Measurements from ENCODE around the gene LRP5. TPM values are rescaled to one million over a fixed set of nuclear protein-coding genes. Genes with fewer than 3 reads are reported as not detected.
"Not testable (repeated sequence)": the region's sequence is repeated elsewhere in the genome, so short reads cannot be mapped to it uniquely, and the experiment has no call there.

The LRP5 gene
- total RNA-seq, 2 experiments from 2014 or later, result 37.1 to 46.3 TPM

- H3K4me1 Mint-ChIP-seq (ENCODE audit: low read depth), result peaks cover 14% of the 10 kb centered on the region
- no peaks in the 10 kb centered on the region for H3K9me3 Mint-ChIP-seq (ENCODE audit: insufficient read depth)
- H3K27me3 Mint-ChIP-seq (ENCODE audit: low read depth), result no peaks in the 10 kb centered on the region
- no peak overlapping the region for H3K4me3 Mint-ChIP-seq
- no peak overlapping the region for H3K27ac Mint-ChIP-seq
- CTCF ChIA-PET, result no interaction called here
- POLR2A ChIA-PET, result no interaction called here
- ATAC-seq (no peak), DNase-seq (no peak)
- peaks cover 13% of the 10 kb centered on the region for H3K36me3 Mint-ChIP-seq (ENCODE audit: low read depth)
Observed at GRCh38 chr11:68439355-68440065, 127.1 kb downstream of the LRP5 start.

GRCh38 chr11:68440224-68440623 lies 127.8 kb downstream of the LRP5 start:
- Mint-ChIP-seq H3K36me3 (ENCODE audit: low read depth) (peaks cover 13% of the 10 kb centered on the region), H3K27ac (no peak overlapping the region), H3K27me3 (ENCODE audit: low read depth) (no peaks in the 10 kb centered on the region), H3K4me1 (ENCODE audit: low read depth) (peaks cover 14% of the 10 kb centered on the region), H3K9me3 (ENCODE audit: insufficient read depth) (no peaks in the 10 kb centered on the region), H3K4me3 (no peak overlapping the region)
- ATAC-seq, result no peak
- no peak for DNase-seq
- ChIA-PET POLR2A (no interaction called here), CTCF (no interaction called here)

DNA sequence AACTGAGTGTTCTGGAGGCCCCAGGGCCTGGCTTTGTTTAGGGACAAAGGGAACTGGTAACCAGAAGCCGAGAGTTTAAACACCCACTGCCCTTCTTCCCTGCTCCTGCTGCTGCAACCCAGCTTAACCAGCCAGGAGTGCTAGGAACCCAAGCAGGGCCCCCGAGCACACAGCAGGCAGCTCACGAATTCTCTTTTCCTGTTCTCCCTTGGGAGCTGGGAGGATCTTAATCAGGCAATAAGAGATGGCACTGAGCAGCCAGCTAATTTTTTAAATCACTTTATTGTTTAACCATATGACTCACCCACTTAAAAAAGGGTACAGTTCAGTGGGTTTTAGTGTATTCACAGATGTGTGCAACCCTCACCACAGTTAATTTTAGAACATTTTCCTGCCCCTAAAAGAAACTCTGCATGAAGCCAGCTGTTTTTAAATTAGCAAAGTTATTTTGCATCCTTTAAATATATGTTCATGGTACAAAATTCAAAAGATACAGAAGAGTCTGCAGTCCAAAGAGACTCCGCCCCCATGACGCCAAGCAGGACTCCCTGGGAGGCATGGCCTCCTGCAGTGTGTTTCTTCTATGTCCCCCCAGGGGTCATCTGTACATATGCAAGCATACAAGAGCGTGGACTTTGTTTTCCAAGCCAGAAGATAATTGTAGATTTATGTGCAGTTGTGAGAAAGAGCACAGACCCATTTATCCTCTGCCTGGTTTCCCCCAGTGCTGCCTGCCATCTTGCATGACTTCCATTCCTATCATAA lies 129.3 kb downstream of the LRP5 start:
- H3K4me1 Mint-ChIP-seq (ENCODE audit: low read depth), result peaks cover 13% of the 10 kb centered on the region
- DNase-seq, result no peak
- ChIA-PET CTCF (no interaction called here), POLR2A (no interaction called here)
- H3K9me3 Mint-ChIP-seq (ENCODE audit: insufficient read depth), result no peaks in the 10 kb centered on the region
- no peak overlapping the region for H3K4me3 Mint-ChIP-seq
- ATAC-seq, result no peak
- no peaks in the 10 kb centered on the region for H3K27me3 Mint-ChIP-seq (ENCODE audit: low read depth)
- peaks cover 13% of the 10 kb centered on the region for H3K36me3 Mint-ChIP-seq (ENCODE audit: low read depth)
- no peak overlapping the region for H3K27ac Mint-ChIP-seq

DNA sequence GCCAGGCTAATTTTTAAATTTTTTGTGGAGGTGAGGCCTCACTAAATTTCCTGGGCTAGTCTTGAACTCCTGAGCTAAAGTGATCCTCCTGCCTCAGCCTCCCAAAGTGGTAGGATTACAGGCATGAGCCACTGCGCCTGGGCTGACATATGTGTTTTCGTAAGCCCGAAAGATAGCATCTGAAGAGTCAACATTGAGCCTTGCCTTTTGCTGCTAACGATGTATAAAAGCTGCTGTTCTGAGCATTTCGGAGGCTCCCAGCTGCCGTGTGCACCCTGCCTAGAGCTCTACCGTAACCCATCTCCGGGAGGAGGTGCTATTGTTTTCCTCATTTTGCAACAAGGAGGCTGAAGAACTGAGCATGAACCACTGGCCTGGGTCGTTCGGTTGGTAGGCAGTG lies 130.0 kb downstream of the LRP5 start:
- peaks cover 11% of the 10 kb centered on the region for H3K36me3 Mint-ChIP-seq (ENCODE audit: low read depth)
- H3K9me3 Mint-ChIP-seq (ENCODE audit: insufficient read depth), result no peaks in the 10 kb centered on the region
- DNase-seq (no peak), ATAC-seq (no peak)
- CTCF ChIA-PET, result no interaction called here
- H3K4me3 Mint-ChIP-seq, result no peak overlapping the region
- POLR2A ChIA-PET, result no interaction called here
- H3K27me3 Mint-ChIP-seq (ENCODE audit: low read depth), result no peaks in the 10 kb centered on the region
- H3K27ac Mint-ChIP-seq, result no peak overlapping the region
- peaks cover 8% of the 10 kb centered on the region for H3K4me1 Mint-ChIP-seq (ENCODE audit: low read depth)

DNA sequence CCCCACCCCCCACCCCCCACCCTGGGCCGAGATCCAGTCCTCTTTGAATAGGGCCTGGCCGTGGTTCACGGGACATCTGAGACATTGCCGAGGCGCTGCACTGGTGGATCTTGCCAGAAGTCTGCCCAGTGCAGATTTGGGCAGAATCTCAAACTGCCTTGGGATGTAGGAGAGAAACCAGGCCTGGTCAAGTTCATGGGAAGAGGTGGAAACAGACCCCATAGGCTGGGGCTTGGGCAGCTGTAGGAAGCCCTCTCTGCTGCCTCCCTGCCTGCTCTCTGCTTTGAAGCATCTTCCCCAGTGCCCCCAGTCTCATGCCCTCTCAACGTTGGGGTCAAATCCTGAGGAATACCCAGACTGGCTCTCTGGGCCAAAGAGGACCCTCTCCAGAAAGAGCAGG lies 132.2 kb downstream of the LRP5 start:
- Mint-ChIP-seq H3K27ac (no peak overlapping the region), H3K9me3 (ENCODE audit: insufficient read depth) (no peaks in the 10 kb centered on the region), H3K36me3 (ENCODE audit: low read depth) (peaks cover 17% of the 10 kb centered on the region), H3K27me3 (ENCODE audit: low read depth) (no peaks in the 10 kb centered on the region), H3K4me3 (no peak overlapping the region), H3K4me1 (ENCODE audit: low read depth) (peaks cover 8% of the 10 kb centered on the region)
- ATAC-seq, result no peak
- ChIA-PET CTCF (no interaction called here), POLR2A (no interaction called here)
- DNase-seq, result no peak

DNA sequence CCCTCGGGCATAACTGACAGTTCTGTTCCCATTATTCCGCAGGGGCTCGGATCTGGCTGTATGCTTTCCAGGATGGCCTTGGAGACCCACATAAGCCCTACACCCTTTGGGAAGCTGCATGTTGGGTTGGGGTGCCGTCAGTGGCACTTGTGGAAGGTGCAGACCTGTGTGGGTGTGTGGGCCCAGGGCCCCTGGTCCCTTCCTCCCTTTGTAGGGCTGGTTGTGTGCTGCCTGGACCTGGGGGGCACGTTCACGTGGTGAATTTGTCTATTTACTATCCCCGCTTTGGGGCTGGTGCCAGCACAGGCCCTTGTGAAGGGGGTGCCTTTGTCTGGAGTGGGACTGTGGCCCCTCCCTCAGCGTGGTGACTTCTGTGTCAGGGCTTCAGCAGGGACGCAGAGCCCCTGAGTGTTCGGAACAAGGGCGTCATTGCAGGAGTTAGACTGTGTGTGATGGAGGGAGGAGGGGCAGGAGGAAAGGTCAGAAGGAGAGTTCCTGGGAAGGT lies 133.2 kb downstream of the LRP5 start:
- ATAC-seq (no peak), DNase-seq (no peak)
- Mint-ChIP-seq H3K4me1 (ENCODE audit: low read depth) (peaks cover 8% of the 10 kb centered on the region), H3K27me3 (ENCODE audit: low read depth) (no peaks in the 10 kb centered on the region), H3K27ac (peak overlapping the region; percentile 20), H3K4me3 (no peak overlapping the region), H3K36me3 (ENCODE audit: low read depth) (peaks cover 21% of the 10 kb centered on the region), H3K9me3 (ENCODE audit: insufficient read depth) (no peaks in the 10 kb centered on the region)
- CTCF ChIA-PET, result no interaction called here
- POLR2A ChIA-PET, result no interaction called here

DNA sequence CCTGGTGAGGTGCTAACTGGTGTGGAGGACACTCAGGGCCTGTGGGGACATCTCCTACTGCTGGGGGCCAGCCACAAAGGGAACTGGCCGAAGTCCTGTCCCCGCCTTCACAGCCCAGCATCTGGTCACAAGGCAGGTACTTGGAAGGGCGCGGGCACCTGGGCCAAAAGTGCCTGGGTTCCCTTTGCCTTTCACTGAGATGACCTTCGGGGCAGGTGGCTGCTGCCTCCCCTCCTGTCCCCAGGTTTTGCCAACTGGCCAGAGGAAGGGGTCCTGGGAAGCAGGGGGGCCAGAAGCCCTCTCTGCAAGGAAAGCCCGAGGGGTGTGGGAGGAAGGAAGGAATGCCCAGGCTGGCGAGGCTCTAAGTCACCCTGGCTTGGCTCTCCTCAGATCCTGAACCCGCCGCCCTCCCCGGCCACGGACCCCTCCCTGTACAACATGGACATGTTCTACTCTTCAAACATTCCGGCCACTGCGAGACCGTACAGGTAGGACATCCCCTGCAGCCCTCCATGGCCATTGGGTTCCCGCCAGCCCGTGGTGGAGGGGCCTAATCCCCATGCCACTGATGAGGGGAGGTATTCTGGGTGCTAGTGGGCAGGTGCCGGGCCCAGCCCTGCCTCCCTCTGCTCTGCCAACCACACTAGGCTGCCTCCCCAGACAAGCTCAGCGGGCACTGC lies 133.8 kb downstream of the LRP5 start:
- no peaks in the 10 kb centered on the region for H3K9me3 Mint-ChIP-seq (ENCODE audit: insufficient read depth)
- CTCF ChIA-PET, result interaction anchor here (0.9 to 1.0 kb wide), 3 partner anchors 72 to 189 kb away, joined by 3 read pairs; no protein-coding TSS in a partner anchor

GRCh38 chr11:68447015-68447801 lies 134.8 kb downstream of the LRP5 start:
- H3K9me3 Mint-ChIP-seq (ENCODE audit: insufficient read depth), result no peaks in the 10 kb centered on the region
- CTCF ChIA-PET, result interaction anchor here (0.9 to 3.4 kb wide), 4 partner anchors 73 to 190 kb away, joined by 3 to 9 read pairs (median 3); no protein-coding TSS in a partner anchor
- H3K27me3 Mint-ChIP-seq (ENCODE audit: low read depth), result no peaks in the 10 kb centered on the region
- POLR2A ChIA-PET, result no interaction called here
- DNase-seq, result peak; percentile 83
- H3K27ac Mint-ChIP-seq, result peak overlapping the region; percentile 25
- H3K4me3 Mint-ChIP-seq, result no peak overlapping the region
- peak; percentile 98 for ATAC-seq
- peaks cover 5% of the 10 kb centered on the region for H3K4me1 Mint-ChIP-seq (ENCODE audit: low read depth)
- H3K36me3 Mint-ChIP-seq (ENCODE audit: low read depth), result peaks cover 16% of the 10 kb centered on the region

More for the DNA sequence above, 133.8 kb downstream of the LRP5 start:
- POLR2A ChIA-PET, result no interaction called here
- Mint-ChIP-seq H3K27me3 (ENCODE audit: low read depth) (no peaks in the 10 kb centered on the region), H3K4me1 (ENCODE audit: low read depth) (peaks cover 8% of the 10 kb centered on the region), H3K36me3 (ENCODE audit: low read depth) (peaks cover 21% of the 10 kb centered on the region), H3K4me3 (no peak overlapping the region), H3K27ac (no peak overlapping the region)
- ATAC-seq (no peak), DNase-seq (no peak)

DNA sequence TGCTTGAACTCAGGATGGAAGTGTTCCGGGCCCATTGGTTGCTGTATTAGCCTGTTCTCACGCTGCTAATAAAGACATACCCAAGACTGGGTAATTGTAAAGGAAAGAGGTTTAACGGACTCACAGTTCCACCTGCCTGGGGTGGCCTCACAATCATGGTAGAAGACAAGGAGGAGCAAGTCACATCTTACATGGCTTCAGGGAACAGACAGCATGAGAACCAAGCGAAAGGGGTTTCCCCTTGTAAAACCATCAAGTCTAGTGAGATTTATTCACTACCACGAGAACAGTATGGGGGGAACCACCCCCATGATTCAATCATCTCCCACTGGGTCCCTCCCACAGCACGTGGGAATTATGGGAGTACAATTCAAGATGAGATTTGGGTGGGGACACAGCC lies 135.5 kb downstream of the LRP5 start:
- H3K27me3 Mint-ChIP-seq (ENCODE audit: low read depth); H3K27ac Mint-ChIP-seq; ATAC-seq; DNase-seq; POLR2A ChIA-PET; H3K4me3 Mint-ChIP-seq; H3K4me1 Mint-ChIP-seq (ENCODE audit: low read depth); H3K9me3 Mint-ChIP-seq (ENCODE audit: insufficient read depth): not testable (repeated sequence)
- CTCF ChIA-PET, result interaction anchor here (3.4 kb wide), 1 partner anchor 190 kb away, joined by 9 read pairs; no protein-coding TSS in a partner anchor
- H3K36me3 Mint-ChIP-seq (ENCODE audit: low read depth), result peaks cover 16% of the 10 kb centered on the region

DNA sequence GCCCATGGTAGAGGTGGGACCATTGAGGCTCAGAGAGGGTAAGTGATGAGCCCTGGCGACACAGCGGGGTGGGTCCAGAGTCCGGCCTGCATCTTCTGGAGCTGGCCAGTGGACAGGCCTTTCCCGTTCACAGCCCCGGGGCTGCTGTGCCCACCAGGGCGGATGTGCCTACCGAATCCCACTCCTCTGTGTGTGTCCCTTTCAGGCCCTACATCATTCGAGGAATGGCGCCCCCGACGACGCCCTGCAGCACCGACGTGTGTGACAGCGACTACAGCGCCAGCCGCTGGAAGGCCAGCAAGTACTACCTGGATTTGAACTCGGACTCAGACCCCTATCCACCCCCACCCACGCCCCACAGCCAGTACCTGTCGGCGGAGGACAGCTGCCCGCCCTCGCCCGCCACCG lies 136.2 kb downstream of the LRP5 start:
- DNase-seq (no peak), ATAC-seq (no peak)
- POLR2A ChIA-PET, result no interaction called here
- Mint-ChIP-seq H3K4me1 (ENCODE audit: low read depth) (peaks cover 5% of the 10 kb centered on the region), H3K27me3 (ENCODE audit: low read depth) (no peaks in the 10 kb centered on the region), H3K4me3 (no peak overlapping the region), H3K27ac (no peak overlapping the region), H3K9me3 (ENCODE audit: insufficient read depth) (no peaks in the 10 kb centered on the region), H3K36me3 (ENCODE audit: low read depth) (peaks cover 16% of the 10 kb centered on the region)
- CTCF ChIA-PET, result interaction anchor here (3.4 kb wide), 1 partner anchor 191 kb away, joined by 9 read pairs; no protein-coding TSS in a partner anchor

DNA sequence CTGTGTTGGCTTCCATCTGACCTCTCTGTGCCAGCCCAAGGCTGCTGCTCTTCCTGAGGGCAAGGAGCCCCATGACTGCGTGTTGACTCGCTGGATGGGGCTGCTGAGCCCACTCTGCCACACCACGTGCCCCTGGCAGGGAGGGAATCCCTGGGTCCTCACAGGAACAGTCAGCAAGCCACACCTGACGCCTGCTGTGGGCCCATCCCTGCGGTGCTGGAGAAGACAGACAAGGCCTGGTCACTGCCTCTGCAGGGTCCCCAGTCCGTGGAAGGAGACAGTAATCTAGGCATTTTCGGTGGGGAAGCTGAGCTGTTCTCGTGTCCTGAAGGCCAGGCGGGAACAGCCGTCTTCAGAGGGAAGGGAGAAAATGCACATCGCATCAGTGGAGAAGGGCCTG lies 137.6 kb downstream of the LRP5 start:
- no peaks in the 10 kb centered on the region for H3K9me3 Mint-ChIP-seq (ENCODE audit: insufficient read depth)
- H3K27me3 Mint-ChIP-seq (ENCODE audit: low read depth), result no peaks in the 10 kb centered on the region
- H3K4me3 Mint-ChIP-seq, result no peak overlapping the region
- peaks cover 16% of the 10 kb centered on the region for H3K36me3 Mint-ChIP-seq (ENCODE audit: low read depth)
- ATAC-seq (no peak), DNase-seq (no peak)
- H3K27ac Mint-ChIP-seq, result no peak overlapping the region
- ChIA-PET CTCF (interaction anchor here (3.4 kb wide), 1 partner anchor 192 kb away, joined by 9 read pairs; no protein-coding TSS in a partner anchor), POLR2A (interaction anchor here (0.6 kb wide), 1 partner anchor 1445 kb away, joined by 3 read pairs; no protein-coding TSS in a partner anchor)
- H3K4me1 Mint-ChIP-seq (ENCODE audit: low read depth), result peaks cover 5% of the 10 kb centered on the region
